Measurements from ENCODE around the gene FAM24A.
A peak's percentile ranks its signal among the peaks of the same experiment; 100 is the strongest.

FAM24A gene

GRCh38 chr10:122953902-122954730, 43.7 kb downstream of the FAM24A start, which contains the start of gene C10orf88:
Gene C10orf88 (minus strand): TSS chr10:122954227. CDS start chr10:122954178, 49 bp downstream.
- no peak within 1 kb of the TSS for H2BK5ac ChIP-seq (ENCODE audit: low read length)
- no CpG with 5 or more reads among the region's 77 CpGs for WGBS, 2 donors (ENCODE audit: extremely low coverage in 2 of 2, insufficient read length in 2 of 2, insufficient replicate concordance in 1 of 2)
- peak within 1 kb of the TSS; percentile 75 for H3K27ac ChIP-seq (replicated peaks; ENCODE audit: low read length)

GRCh38 chr10:122954731-122955050, 44.3 kb downstream of the FAM24A start:
- H3K23ac ChIP-seq (ENCODE audit: low read depth, low read length, poor library complexity), result peak overlapping the region; percentile 38
- no peak overlapping the region for H2BK5ac ChIP-seq (ENCODE audit: low read length)
- H3K4me3 ChIP-seq (ENCODE audit: low read length in 2 of 2), result peak overlapping the region in 1 of 2 donors; percentile 73
- no peak overlapping the region for H2BK12ac ChIP-seq (ENCODE audit: low read length)
- no peak overlapping the region for H3K9ac ChIP-seq (ENCODE audit: low read depth, low read length, poor library complexity)
- WGBS, 2 donors (ENCODE audit: extremely low coverage in 2 of 2, insufficient read length in 2 of 2, insufficient replicate concordance in 1 of 2), result no CpG with 5 or more reads among the region's 13 CpGs
- H3K9me3 ChIP-seq (replicated peaks in 1 of 2; ENCODE audit: control insufficient read depth in 2 of 2, insufficient read depth in 1 of 2, low read depth in 1 of 2, low read length in 2 of 2), result peaks cover 3 to 5% of the 10 kb centered on the region in 2 donors
- H2AK5ac ChIP-seq (ENCODE audit: low read depth, low read length), result peak overlapping the region; percentile 85
- H3K4me2 ChIP-seq (ENCODE audit: insufficient read depth, low read length, poor library complexity, severe bottlenecking), result peak overlapping the region; percentile 79
- H2AFZ ChIP-seq (ENCODE audit: low read length), result peak overlapping the region; percentile 82
- no peaks in the 10 kb centered on the region for H3K27me3 ChIP-seq (ENCODE audit: control insufficient read depth in 3 of 3, insufficient read depth in 3 of 3, low read depth in 1 of 3, low read length in 3 of 3)
- no peak overlapping the region for H3K27ac ChIP-seq (replicated peaks; ENCODE audit: low read length)
- no peaks in the 10 kb centered on the region for H3K79me1 ChIP-seq (ENCODE audit: low read depth, low read length)
- H2BK15ac ChIP-seq (ENCODE audit: low read length), result peak overlapping the region; percentile 91
- H3K18ac ChIP-seq (ENCODE audit: low read length), result peak overlapping the region; percentile 89
- no peak for DNase-seq (ENCODE audit: low spot score)
- H2BK120ac ChIP-seq (ENCODE audit: low read depth, low read length), result no peak overlapping the region
- H3K14ac ChIP-seq (ENCODE audit: low read length), result peak overlapping the region; percentile 58
- H3K4me1 ChIP-seq (ENCODE audit: control insufficient read depth in 2 of 2, insufficient read depth in 1 of 2, low read depth in 1 of 2, low read length in 2 of 2), result peaks cover 2 to 3% of the 10 kb centered on the region in 2 donors
- no peak overlapping the region for H3K4ac ChIP-seq (ENCODE audit: low read length)
- peaks cover 0 to 29% of the 10 kb centered on the region in 2 donors for H3K36me3 ChIP-seq (replicated peaks in 1 of 2; ENCODE audit: control insufficient read depth in 2 of 2, insufficient read depth in 2 of 2, low read length in 2 of 2)
- H4K8ac ChIP-seq (ENCODE audit: low read depth, low read length), result peak overlapping the region; percentile 67
- no peak overlapping the region for H4K91ac ChIP-seq (ENCODE audit: low read depth, low read length, poor library complexity)

More at GRCh38 chr10:122953902-122954730, 43.7 kb downstream of the FAM24A start, which contains the start of gene C10orf88:
- Histone ChIP-seq H3K4ac (ENCODE audit: low read length) (no peak within 1 kb of the TSS), H3K27me3 (ENCODE audit: control insufficient read depth in 3 of 3, insufficient read depth in 3 of 3, low read depth in 1 of 3, low read length in 3 of 3) (no peaks in the 10 kb centered on the region), H3K36me3 (replicated peaks in 1 of 2; ENCODE audit: control insufficient read depth in 2 of 2, insufficient read depth in 2 of 2, low read length in 2 of 2) (peaks cover 0 to 34% of the 10 kb centered on the region in 2 donors), H3K9me3 (replicated peaks in 1 of 2; ENCODE audit: control insufficient read depth in 2 of 2, insufficient read depth in 1 of 2, low read depth in 1 of 2, low read length in 2 of 2) (peaks cover 3 to 5% of the 10 kb centered on the region in 2 donors), H3K23ac (ENCODE audit: low read depth, low read length, poor library complexity) (peak within 1 kb of the TSS; percentile 38), H2BK12ac (ENCODE audit: low read length) (peak within 1 kb of the TSS; percentile 73), H3K79me1 (ENCODE audit: low read depth, low read length) (no peaks in the 10 kb centered on the region), H3K18ac (ENCODE audit: low read length) (peak within 1 kb of the TSS; percentile 98), H2AFZ (ENCODE audit: low read length) (peak within 1 kb of the TSS; percentile 82), H2BK120ac (ENCODE audit: low read depth, low read length) (peak within 1 kb of the TSS; percentile 82), H2BK15ac (ENCODE audit: low read length) (peak within 1 kb of the TSS; percentile 91), H2AK5ac (ENCODE audit: low read depth, low read length) (peak within 1 kb of the TSS; percentile 85), H4K91ac (ENCODE audit: low read depth, low read length, poor library complexity) (no peak within 1 kb of the TSS), H3K4me3 (ENCODE audit: low read length in 2 of 2) (peak within 1 kb of the TSS; percentile 73 to 93), H3K14ac (ENCODE audit: low read length) (peak within 1 kb of the TSS; percentile 58), H3K4me1 (ENCODE audit: control insufficient read depth in 2 of 2, insufficient read depth in 1 of 2, low read depth in 1 of 2, low read length in 2 of 2) (peaks cover 2 to 3% of the 10 kb centered on the region in 2 donors), H4K8ac (ENCODE audit: low read depth, low read length) (peak within 1 kb of the TSS; percentile 67), H3K9ac (ENCODE audit: low read depth, low read length, poor library complexity) (peak within 1 kb of the TSS; percentile 96), H3K4me2 (ENCODE audit: insufficient read depth, low read length, poor library complexity, severe bottlenecking) (peak within 1 kb of the TSS; percentile 79)
- DNase-seq (ENCODE audit: low spot score), result peak; percentile 97

GRCh38 chr10:122955892-122956291, 45.5 kb downstream of the FAM24A start:
- Histone ChIP-seq H3K4ac (ENCODE audit: low read length) (no peak overlapping the region), H3K4me2 (ENCODE audit: insufficient read depth, low read length, poor library complexity, severe bottlenecking) (no peak overlapping the region), H3K4me3 (ENCODE audit: low read length in 2 of 2) (no peak overlapping the region), H3K79me1 (ENCODE audit: low read depth, low read length) (no peaks in the 10 kb centered on the region), H4K8ac (ENCODE audit: low read depth, low read length) (no peak overlapping the region), H3K4me1 (ENCODE audit: control insufficient read depth in 2 of 2, insufficient read depth in 1 of 2, low read depth in 1 of 2, low read length in 2 of 2) (peaks cover 2 to 3% of the 10 kb centered on the region in 2 donors), H3K27me3 (ENCODE audit: control insufficient read depth in 3 of 3, insufficient read depth in 3 of 3, low read depth in 1 of 3, low read length in 3 of 3) (no peaks in the 10 kb centered on the region), H2BK5ac (ENCODE audit: low read length) (no peak overlapping the region), H3K23ac (ENCODE audit: low read depth, low read length, poor library complexity) (no peak overlapping the region), H2BK15ac (ENCODE audit: low read length) (no peak overlapping the region), H3K9me3 (replicated peaks in 1 of 2; ENCODE audit: control insufficient read depth in 2 of 2, insufficient read depth in 1 of 2, low read depth in 1 of 2, low read length in 2 of 2) (peaks cover 3 to 5% of the 10 kb centered on the region in 2 donors), H3K9ac (ENCODE audit: low read depth, low read length, poor library complexity) (no peak overlapping the region), H3K18ac (ENCODE audit: low read length) (no peak overlapping the region), H3K14ac (ENCODE audit: low read length) (no peak overlapping the region), H2AFZ (ENCODE audit: low read length) (no peak overlapping the region), H2AK5ac (ENCODE audit: low read depth, low read length) (no peak overlapping the region), H2BK12ac (ENCODE audit: low read length) (no peak overlapping the region), H3K36me3 (replicated peaks in 1 of 2; ENCODE audit: control insufficient read depth in 2 of 2, insufficient read depth in 2 of 2, low read length in 2 of 2) (peaks cover 0 to 17% of the 10 kb centered on the region in 2 donors), H3K27ac (replicated peaks; ENCODE audit: low read length) (no peak overlapping the region), H2BK120ac (ENCODE audit: low read depth, low read length) (no peak overlapping the region), H4K91ac (ENCODE audit: low read depth, low read length, poor library complexity) (no peak overlapping the region)
- no peak for DNase-seq (ENCODE audit: low spot score)
- no CpG with 5 or more reads among the region's 1 CpG for WGBS, 2 donors (ENCODE audit: extremely low coverage in 2 of 2, insufficient read length in 2 of 2, insufficient replicate concordance in 1 of 2)

- Histone ChIP-seq H3K9me3 (replicated peaks in 1 of 2; ENCODE audit: control insufficient read depth in 2 of 2, insufficient read depth in 1 of 2, low read depth in 1 of 2, low read length in 2 of 2) (peaks cover 3 to 5% of the 10 kb centered on the region in 2 donors), H3K14ac (ENCODE audit: low read length) (no peak overlapping the region), H3K4me3 (ENCODE audit: low read length in 2 of 2) (no peak overlapping the region), H3K36me3 (replicated peaks in 1 of 2; ENCODE audit: control insufficient read depth in 2 of 2, insufficient read depth in 2 of 2, low read length in 2 of 2) (peaks cover 0 to 3% of the 10 kb centered on the region in 2 donors), H3K4me1 (ENCODE audit: control insufficient read depth in 2 of 2, insufficient read depth in 1 of 2, low read depth in 1 of 2, low read length in 2 of 2) (peaks cover 2 to 3% of the 10 kb centered on the region in 2 donors), H3K9ac (ENCODE audit: low read depth, low read length, poor library complexity) (no peak overlapping the region), H2BK12ac (ENCODE audit: low read length) (no peak overlapping the region), H2BK5ac (ENCODE audit: low read length) (no peak overlapping the region), H3K23ac (ENCODE audit: low read depth, low read length, poor library complexity) (no peak overlapping the region), H2BK15ac (ENCODE audit: low read length) (no peak overlapping the region), H3K27ac (replicated peaks; ENCODE audit: low read length) (no peak overlapping the region), H3K18ac (ENCODE audit: low read length) (no peak overlapping the region), H4K91ac (ENCODE audit: low read depth, low read length, poor library complexity) (no peak overlapping the region), H3K27me3 (ENCODE audit: control insufficient read depth in 3 of 3, insufficient read depth in 3 of 3, low read depth in 1 of 3, low read length in 3 of 3) (no peaks in the 10 kb centered on the region), H2BK120ac (ENCODE audit: low read depth, low read length) (no peak overlapping the region), H2AK5ac (ENCODE audit: low read depth, low read length) (no peak overlapping the region), H3K4ac (ENCODE audit: low read length) (no peak overlapping the region), H4K8ac (ENCODE audit: low read depth, low read length) (no peak overlapping the region), H3K79me1 (ENCODE audit: low read depth, low read length) (no peaks in the 10 kb centered on the region), H3K4me2 (ENCODE audit: insufficient read depth, low read length, poor library complexity, severe bottlenecking) (no peak overlapping the region), H2AFZ (ENCODE audit: low read length) (no peak overlapping the region)
- WGBS, 2 donors (ENCODE audit: extremely low coverage in 2 of 2, insufficient read length in 2 of 2, insufficient replicate concordance in 1 of 2), result no CpG with 5 or more reads among the region's 5 CpGs
- no peak for DNase-seq (ENCODE audit: low spot score)
Measured at GRCh38 chr10:122957474-122957873, 47.1 kb downstream of the FAM24A start.
